Prostate gland (tissue), 2 donors: Measurements from ENCODE around the gene SLC39A11.

Experiments
- CTCF ChIP-seq, 4 experiments: fragments of 200-600 bp in 2 of 4; fragments of 450-650 bp in 2 of 4; sonication (generic) in 2 of 4; IDR thresholded peaks; 1 replicate in 3 of 4; 2 replicates in 1 of 4; pipeline ENCODE4 v1.5.1; 2016 to 2019; ENCODE audit warnings: antibody characterized with exemption in 4 of 4, mild to moderate bottlenecking in 2 of 4, moderate library complexity in 2 of 4
- POLR2A ChIP-seq: fragments of 450-650 bp; IDR thresholded peaks from one replicate; pipeline ENCODE4 v1.6.1; 2016; ENCODE audit warnings: antibody characterized with exemption, mild to moderate bottlenecking
- POLR2AphosphoS5 ChIP-seq: sonication (generic); formaldehyde crosslinking; IDR thresholded peaks from one replicate; pipeline ENCODE4 v1.6.1; 2017; ENCODE audit warnings: antibody characterized with exemption

GRCh38 chr17:72642720-72643119 is 449.8 kb downstream of the SLC39A11 start:
- TF ChIP-seq CTCF (IDR thresholded peaks at IDR 0.05) (no peak), POLR2AphosphoS5 (no peak), POLR2A (no peak)
